ENCODE data around the gene PIP5K1B.

DNA sequence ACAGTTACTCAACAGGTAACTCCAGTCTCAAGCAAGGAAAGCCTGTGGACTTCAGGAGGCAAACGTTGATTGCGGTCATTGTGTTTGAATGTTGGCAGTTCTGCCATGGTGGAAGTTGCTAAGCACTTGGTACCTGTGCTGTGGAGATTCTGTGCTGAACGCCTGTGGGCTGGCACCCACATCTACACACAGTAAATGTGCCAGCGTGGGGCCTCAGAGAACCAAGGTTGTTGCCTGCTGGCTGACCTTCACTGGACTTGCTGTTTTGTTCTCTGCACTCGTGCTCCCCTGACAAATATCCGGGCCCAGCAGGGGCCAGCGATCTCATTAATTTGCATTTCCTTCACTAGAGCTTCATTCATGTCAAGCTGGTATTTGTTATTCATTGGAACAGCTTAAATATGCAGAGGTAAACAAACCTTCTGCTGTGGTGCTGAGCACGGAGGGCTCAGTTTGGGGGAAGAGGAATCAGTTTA lies 167.0 kb downstream of the PIP5K1B start:
- TF ChIP-seq, protein P1, sequence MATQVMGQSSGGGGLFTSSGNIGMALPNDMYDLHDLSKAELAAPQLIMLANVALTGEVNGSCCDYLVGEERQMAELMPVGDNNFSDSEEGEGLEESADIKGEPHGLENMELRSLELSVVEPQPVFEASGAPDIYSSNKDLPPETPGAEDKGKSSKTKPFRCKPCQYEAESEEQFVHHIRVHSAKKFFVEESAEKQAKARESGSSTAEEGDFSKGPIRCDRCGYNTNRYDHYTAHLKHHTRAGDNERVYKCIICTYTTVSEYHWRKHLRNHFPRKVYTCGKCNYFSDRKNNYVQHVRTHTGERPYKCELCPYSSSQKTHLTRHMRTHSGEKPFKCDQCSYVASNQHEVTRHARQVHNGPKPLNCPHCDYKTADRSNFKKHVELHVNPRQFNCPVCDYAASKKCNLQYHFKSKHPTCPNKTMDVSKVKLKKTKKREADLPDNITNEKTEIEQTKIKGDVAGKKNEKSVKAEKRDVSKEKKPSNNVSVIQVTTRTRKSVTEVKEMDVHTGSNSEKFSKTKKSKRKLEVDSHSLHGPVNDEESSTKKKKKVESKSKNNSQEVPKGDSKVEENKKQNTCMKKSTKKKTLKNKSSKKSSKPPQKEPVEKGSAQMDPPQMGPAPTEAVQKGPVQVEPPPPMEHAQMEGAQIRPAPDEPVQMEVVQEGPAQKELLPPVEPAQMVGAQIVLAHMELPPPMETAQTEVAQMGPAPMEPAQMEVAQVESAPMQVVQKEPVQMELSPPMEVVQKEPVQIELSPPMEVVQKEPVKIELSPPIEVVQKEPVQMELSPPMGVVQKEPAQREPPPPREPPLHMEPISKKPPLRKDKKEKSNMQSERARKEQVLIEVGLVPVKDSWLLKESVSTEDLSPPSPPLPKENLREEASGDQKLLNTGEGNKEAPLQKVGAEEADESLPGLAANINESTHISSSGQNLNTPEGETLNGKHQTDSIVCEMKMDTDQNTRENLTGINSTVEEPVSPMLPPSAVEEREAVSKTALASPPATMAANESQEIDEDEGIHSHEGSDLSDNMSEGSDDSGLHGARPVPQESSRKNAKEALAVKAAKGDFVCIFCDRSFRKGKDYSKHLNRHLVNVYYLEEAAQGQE (IDR thresholded peaks at IDR 0.05; ENCODE audit: insufficient read depth in 1 of 2, low read depth in 2 of 2, low read length in 2 of 2): no peak
- TF ChIP-seq SIN3A (IDR thresholded peaks at IDR 0.05; ENCODE audit: borderline replicate concordance, insufficient read depth, low read length) (no peak), TAF1 (IDR thresholded peaks at IDR 0.05; ENCODE audit: borderline replicate concordance, insufficient read depth, low read length) (no peak), POLR2AphosphoS5 (IDR thresholded peaks at IDR 0.05; ENCODE audit: low read depth, low read length) (no peak)

Data from PFSK-1 (cell line).